GM12891 (cell line): ENCODE data around the gene RHBDL1.

Experiments
- POLR2A ChIP-seq: IDR thresholded peaks from 2 replicates; pipeline ENCODE4 v1.6.1; 2011; ENCODE audit warnings: low read depth, low read length, control low read depth
- POLR2AphosphoS5 ChIP-seq: IDR thresholded peaks from 2 replicates; pipeline ENCODE4 v1.6.1; 2011; ENCODE audit warnings: low read depth, low read length, control low read depth
- TAF1 ChIP-seq: IDR thresholded peaks from 2 replicates; pipeline ENCODE4 v1.6.1; 2011; ENCODE audit warnings: low read depth, low read length, control low read depth

DNA sequence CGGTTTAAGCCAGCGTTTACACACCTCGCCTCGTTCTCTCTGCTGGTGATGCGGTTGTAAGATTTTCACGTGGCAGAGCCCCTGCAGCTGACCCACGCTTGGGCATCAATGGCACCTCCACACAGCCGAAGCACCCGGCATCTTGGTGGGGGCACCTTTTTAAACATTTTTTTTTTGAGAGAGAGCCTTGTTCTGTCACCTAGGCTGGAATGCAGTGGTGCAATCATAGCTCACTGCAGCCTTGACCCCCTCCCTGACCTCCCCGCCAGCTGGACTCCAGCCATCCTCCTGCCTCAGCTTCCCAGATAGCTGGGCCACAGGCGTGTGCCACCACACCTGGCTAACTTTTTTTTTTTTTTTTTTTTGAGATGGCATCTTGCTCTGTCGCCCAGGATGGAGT lies 21.4 kb upstream of the RHBDL1 start:
- no peak for TF ChIP-seq POLR2A
- no peak for TF ChIP-seq POLR2AphosphoS5
- TF ChIP-seq TAF1, result no peak
